Hematopoietic multipotent progenitor cell treated with erythropoietin and hydrocortisone succinate and interleukin-3 and kit ligand, for 6 days (in vitro differentiated cells): ENCODE results near the gene TMPRSS3.

Source experiments
- DNase-seq: peaks from one replicate; pipeline ENCODE4 v3.0.0-alpha.2; 2015

The TMPRSS3 gene

DNA sequence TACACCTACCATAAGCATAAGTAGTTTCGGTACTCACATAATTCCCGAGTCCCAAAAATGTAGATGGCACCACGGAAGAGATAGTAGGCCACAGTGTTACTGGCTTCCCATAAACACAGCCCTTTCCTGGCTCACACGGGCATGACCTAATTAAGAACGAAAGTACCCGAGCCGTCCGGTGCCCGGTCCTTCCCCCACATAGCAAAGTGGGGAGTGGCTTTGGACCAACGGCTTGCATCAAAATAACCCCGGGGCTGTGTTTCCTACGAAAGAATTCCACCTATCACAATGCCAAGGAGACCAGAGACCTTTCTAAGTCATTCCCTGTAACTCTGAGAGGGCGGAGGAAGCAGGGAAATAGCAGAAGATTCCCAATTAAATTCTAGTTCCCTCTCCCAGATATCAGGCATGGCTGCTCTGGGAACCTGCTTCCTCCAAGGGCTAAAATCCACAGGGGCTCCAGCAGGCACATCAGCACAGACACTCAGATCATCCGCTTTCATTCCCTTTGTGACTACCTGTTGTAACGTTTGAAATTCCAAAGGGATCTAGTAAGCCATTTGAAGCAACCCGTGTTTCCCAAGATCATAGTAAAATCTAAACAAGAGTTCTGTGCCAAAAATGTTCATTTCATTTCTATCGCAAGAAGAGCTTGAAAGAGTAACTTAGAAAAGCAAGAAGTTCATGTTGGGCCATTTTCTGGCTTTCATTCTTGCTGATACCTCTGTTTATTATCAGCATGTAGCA is at the start of gene TMPRSS3:
Gene TMPRSS3, minus strand, starts transcription at position 148 of the 747 bp plus-strand sequence. CDS start 635 bp downstream, outside the sequence.
- DNase-seq, result no peak

- DNase-seq, result no peak
Observed at GRCh38 chr21:42445311-42445710, 49.5 kb upstream of the TMPRSS3 start.

- no peak for DNase-seq
Observed at GRCh38 chr21:42444745-42445059, 48.9 kb upstream of the TMPRSS3 start.

DNA sequence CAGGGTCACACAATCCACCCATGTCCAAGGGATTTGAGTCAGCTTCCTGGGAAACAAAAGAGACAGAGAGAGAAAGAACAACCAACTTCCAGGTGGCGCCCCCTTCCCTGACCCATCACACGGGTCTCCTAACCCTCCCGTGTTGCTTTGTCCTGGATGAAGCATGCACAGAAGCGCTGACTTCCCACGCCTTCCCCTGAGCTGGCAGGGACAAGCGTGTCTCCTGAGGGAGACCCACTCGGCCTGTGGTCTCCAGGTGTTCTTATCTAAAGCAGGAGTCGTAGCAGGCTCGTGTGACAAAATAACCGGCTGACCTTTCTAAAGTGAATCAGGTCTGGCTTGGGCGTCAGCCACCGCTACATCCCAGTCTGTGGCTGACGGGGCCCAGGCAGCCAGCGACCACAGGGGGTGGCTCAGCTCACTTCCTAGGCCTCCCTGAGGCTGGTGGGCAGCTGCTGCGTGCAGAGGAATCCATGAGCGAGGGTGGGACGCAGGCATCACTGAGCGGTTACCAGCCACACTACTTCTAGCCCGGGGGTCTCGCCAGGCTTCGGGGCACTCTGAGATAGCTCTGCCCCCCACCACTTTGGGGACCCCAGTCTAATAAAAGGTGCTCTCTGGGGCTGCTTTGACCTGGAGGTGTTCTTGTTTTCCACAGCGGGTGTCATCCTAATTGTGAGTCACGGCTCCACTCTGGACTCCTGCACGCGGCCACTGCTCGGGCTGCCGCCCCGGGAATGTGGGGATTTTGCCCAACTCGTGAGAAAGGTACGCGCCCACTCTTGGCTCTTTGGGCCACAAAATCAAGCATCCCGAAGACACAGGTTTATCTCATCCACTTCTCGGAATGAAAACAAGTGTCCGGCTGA is 48.3 kb upstream of the TMPRSS3 start:
- no peak for DNase-seq

DNA sequence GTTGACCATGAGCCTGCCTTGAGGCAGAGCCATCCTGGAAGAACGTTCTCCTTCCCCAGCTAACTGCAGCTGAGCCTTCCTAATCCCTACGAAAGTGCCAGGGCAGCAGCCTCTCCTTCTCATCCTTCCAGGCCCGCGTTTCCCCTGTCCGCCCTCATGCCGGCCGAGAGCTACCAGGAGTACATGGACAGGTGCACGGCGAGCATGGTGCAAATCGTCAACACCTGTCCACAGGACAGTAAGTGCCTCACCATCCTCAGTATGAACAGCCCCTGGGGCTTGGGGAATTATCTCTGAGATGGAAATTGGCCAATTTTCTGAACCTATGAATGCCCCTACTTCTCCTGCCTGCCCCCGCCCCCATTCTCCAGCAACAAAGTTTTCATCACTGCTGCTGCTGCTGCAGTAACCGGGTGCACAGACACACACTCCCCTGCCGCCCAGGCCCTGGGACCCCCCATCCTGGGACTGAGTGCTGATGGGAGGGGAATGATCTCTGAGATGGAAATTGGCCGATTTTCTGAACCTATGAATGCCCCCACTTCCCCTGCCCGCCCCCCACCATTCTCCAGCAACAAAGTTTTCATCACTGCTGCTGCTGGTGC is 47.4 kb upstream of the TMPRSS3 start:
- DNase-seq, result no peak

DNA sequence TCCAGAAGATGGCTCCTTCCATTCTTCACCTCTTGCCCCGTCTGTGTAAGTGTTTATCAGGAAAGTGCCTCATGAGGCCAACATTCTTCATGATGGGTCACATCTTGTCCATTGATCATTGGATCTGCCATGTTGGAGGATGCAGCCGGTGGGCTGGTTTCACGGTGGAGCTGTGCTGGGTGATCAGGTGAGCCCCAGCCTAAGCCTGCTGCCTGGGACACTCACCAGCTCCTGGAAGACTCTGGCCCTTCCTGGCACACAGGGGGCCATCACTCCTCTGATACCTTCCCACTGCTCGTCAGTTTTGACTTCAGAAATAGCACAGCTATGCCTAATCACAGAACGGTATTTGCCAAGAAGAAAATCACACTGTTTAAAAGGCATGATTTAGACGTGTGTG is 46.1 kb upstream of the TMPRSS3 start:
- no peak for DNase-seq

- no peak for DNase-seq
Observed at GRCh38 chr21:42440187-42440792, 44.4 kb upstream of the TMPRSS3 start.

GRCh38 chr21:42439284-42440186 is 43.7 kb upstream of the TMPRSS3 start:
- no peak for DNase-seq

DNA sequence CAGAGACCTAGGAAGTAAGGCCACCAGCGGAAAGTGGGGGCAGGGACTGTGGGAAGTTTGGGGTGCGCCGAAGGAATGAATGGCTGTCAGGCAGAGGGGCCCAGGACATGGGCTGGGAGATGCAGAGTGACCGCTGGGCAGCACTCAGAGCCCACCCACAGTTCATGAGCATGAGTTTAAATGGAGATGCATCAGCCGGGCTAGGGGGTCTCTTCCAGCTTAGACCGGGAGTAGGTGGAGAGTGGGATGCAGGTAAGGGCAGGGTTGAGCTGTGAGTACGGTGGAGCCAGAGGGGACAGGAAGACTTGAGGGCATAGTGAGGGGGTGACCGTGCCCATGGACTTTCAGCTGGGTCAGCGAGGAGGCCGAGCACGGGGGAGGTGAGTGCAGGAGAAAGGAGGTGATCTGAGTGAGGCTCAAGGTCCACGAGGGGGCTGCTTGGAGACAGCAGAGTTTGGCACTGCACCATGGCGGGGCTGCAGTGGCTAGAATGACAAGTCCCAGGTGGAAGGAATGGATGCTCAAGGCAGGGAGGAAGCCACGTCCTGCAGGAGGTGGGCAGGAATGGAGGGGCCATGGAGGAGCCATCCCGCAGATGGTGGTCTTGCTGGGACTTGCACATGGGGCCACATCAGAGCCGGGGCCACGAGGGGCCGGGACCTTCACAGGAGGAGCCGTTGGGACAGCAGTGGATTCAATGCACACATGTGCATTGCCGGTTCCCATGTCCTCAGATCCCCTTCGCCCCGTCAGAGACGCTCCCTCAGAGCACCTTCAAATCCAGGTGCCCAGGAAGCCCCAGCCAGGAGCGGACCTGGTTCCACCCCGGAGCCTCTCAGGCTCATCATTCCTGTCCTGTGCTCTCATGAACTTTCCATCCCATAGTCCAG is 42.7 kb upstream of the TMPRSS3 start:
- no peak for DNase-seq

DNA sequence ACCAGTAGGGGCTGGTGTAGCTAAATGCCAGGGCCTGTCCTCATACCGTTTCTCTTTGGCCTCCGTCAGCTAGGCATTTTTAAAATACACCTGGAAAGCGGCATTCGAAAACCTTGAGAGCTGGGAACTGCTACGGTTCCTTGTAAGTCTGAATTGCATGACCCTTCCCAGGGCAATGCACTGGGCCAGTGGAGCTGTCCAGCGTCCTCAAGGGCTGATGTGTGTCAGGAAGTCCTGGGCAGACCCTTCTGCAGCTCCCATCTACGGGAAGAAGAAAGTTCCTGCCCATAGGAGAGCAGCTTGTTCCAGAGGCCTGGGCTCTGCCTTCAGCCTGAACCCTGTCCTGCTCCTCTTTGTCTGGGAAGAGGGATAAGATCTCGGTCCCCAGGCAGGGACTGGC is 41.9 kb upstream of the TMPRSS3 start:
- DNase-seq, result no peak

GRCh38 chr21:42436914-42437313 is 41.1 kb upstream of the TMPRSS3 start:
- no peak for DNase-seq

DNA sequence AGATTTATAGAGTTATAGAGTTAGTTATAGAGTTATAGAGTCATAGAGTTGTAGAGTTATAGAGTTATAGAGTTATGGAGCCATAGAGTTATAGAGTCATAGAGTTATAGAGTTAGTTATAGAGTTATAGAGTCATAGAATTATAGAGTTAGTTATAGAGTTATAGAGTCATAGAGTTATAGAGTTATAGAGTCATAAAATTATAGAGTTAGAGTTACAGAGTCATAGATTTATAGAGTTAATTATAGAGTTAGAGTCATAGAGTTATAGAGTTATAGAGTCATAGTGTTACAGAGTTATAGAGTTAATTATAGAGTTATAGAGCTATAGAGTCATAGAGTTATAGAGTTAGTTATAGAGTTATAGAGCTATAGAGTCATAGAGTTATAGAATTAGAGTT is 40.0 kb upstream of the TMPRSS3 start:
- no peak for DNase-seq

GRCh38 chr21:42435401-42435800 is 39.5 kb upstream of the TMPRSS3 start:
- DNase-seq, result no peak

DNA sequence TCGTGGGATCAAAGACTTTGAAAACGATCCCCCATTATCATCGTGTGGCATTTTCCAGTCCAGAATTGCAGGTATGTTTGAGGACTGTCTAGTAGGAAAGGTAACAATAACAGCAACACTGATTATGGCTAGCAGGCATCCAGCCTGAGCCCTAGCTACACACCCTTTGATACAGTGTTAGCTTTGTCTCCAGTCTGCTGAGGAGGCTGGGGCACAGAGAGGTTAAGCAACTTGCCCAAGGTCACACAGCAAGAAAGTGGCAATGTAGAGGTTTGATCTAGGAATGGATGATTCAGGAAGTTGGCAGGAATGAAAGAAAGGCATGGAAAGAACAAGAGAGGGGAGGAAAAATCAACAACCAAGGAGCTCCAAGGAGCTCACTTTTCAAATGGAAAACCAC is 39.0 kb upstream of the TMPRSS3 start:
- DNase-seq, result no peak

GRCh38 chr21:42433946-42434551 is 38.2 kb upstream of the TMPRSS3 start:
- DNase-seq, result peak; percentile 96

DNA sequence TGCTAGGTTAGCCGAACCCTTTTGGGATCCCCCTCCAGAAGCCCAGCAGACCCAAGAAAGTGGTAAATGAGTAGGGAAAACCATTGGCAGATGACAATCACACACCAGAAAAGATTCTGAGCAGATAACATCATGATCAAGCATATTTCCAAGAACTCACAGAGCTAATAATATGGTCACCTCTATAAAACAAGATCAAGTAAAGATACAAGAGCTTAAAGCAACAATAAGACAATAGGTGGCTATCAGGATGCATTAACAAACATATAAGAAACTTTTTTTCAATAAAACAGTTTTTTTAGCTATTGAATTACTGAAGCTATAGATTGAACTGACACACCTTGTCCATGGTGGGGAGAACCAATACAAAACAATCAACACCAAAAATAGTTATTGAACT is 36.8 kb upstream of the TMPRSS3 start:
- DNase-seq, result no peak

DNA sequence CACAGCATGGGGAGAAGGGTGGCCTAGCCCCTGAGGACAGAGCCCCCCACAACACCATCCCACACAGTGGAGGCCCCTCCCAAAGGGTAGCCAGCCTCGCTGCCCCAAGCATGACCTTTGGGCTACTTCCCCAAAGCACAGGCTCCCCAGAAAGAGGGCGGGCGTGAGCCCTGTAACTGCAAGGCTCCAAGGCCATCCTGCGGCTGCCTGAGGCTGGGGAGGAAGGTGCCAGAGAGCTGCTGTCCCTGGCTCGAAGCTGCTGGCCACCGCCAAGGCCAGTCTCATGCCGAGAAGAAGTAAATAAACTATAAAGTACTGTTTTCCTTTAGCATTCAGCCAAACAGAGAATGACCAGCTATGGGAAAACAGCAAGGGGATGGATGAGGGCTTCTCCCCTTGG is 35.3 kb upstream of the TMPRSS3 start:
- DNase-seq, result no peak

DNA sequence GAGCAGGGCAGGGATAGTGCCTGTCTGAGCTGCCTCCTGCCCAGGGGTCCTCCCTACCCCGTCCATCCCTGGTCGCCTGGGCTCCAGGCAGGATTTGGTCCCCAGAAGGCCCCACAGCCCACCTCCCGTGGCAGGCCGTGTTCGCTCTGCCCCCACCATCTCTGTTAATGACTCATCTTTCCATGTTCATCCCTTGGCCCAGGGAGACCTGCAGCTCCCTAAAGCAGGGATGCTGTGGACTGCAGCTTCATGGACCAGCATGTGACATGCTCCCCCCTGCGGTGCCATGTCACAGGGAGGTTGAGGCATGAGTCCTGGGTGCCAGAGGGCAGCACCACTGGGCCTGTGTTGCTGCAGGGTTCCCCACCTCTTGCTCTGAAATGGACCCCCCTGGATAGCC is 34.7 kb upstream of the TMPRSS3 start:
- DNase-seq, result no peak

DNA sequence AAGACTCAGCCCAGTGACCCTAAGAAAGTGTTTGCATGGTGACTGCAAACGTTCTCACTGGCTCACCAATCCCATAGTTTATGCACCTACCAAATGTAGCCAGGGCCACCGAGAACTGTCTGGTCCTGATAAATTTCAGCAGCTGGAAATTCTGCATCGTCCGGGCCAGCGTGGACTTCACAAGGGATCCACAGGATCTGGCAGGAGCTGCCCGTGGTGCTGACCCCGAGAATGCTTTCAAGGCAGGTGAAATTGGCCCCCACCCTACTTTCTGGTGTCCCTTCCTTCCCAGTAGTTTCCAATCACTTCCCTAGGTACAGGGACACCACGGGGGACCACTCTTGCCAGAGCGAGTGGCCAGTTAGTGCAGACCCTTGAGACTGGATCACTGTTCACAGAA is 34.0 kb upstream of the TMPRSS3 start:
- DNase-seq, result no peak

- DNase-seq, result no peak
Observed at GRCh38 chr21:42429021-42429420, 33.2 kb upstream of the TMPRSS3 start.
